Mononuclear cell (primary cell): ENCODE measurements around the gene CHCHD3. TPM values are rescaled to one million over a fixed set of nuclear protein-coding genes. Genes with fewer than 3 reads are reported as not detected.
"Not testable (repeated sequence)": the region's sequence is repeated elsewhere in the genome, so short reads cannot be mapped to it uniquely, and the experiment has no call there.

Experiments
- H3K27me3 ChIP-seq: 2 replicates; pipeline ENCODE4 v1.6.0; 2011; ENCODE audit warnings: low read length, control low read depth; ENCODE audit not compliant: insufficient read depth
- H3K4me1 ChIP-seq: 2 replicates; pipeline ENCODE4 v1.5.1; 2011; ENCODE audit warnings: mild to moderate bottlenecking, low read length, control low read depth; ENCODE audit not compliant: insufficient read depth
- H3K4me3 ChIP-seq: 2 replicates; pipeline ENCODE4 v1.5.1; 2011; ENCODE audit warnings: mild to moderate bottlenecking, low read length, moderate library complexity
- H3K9me3 ChIP-seq: 2 replicates; pipeline ENCODE4 v1.5.1; 2011; ENCODE audit warnings: low read depth, mild to moderate bottlenecking, control low read depth, low read length
- total RNA-seq: library from RNA; depleted of rRNA; stranded (reverse); fragments of >200 nt; gene quantifications from one replicate; pipeline ENCODE4 v1.2.3, GENCODE V29; 2012

The CHCHD3 gene
- total RNA-seq, 1 donor: 31.1 TPM

- H3K27me3 ChIP-seq: no peaks in the 10 kb centered on the region
- H3K9me3 ChIP-seq: no peaks in the 10 kb centered on the region
- H3K4me3 ChIP-seq: no peak overlapping the region
- H3K4me1 ChIP-seq: no peaks in the 10 kb centered on the region
Observed at GRCh38 chr7:132979524-132979923, 102.4 kb downstream of the CHCHD3 start.

GRCh38 chr7:132977234-132977633, 104.7 kb downstream of the CHCHD3 start:
- no peaks in the 10 kb centered on the region for H3K9me3 ChIP-seq
- H3K27me3 ChIP-seq: no peaks in the 10 kb centered on the region
- H3K4me1 ChIP-seq: no peaks in the 10 kb centered on the region
- H3K4me3 ChIP-seq: no peak overlapping the region

- no peaks in the 10 kb centered on the region for H3K27me3 ChIP-seq
- no peaks in the 10 kb centered on the region for H3K9me3 ChIP-seq
- H3K4me3 ChIP-seq: no peak overlapping the region
- no peaks in the 10 kb centered on the region for H3K4me1 ChIP-seq
Observed at GRCh38 chr7:132972745-132973144, 109.1 kb downstream of the CHCHD3 start.

- Histone ChIP-seq H3K4me1 (no peaks in the 10 kb centered on the region), H3K9me3 (no peaks in the 10 kb centered on the region), H3K4me3 (no peak overlapping the region)
Observed at GRCh38 chr7:132970257-132970656, 111.6 kb downstream of the CHCHD3 start.

GRCh38 chr7:132969520-132969919, 112.4 kb downstream of the CHCHD3 start:
- H3K9me3 ChIP-seq: no peaks in the 10 kb centered on the region
- no peaks in the 10 kb centered on the region for H3K4me1 ChIP-seq
- H3K4me3 ChIP-seq: no peak overlapping the region
- H3K27me3 ChIP-seq: no peaks in the 10 kb centered on the region

More at GRCh38 chr7:132970257-132970656, 111.6 kb downstream of the CHCHD3 start:
- H3K27me3 ChIP-seq: no peaks in the 10 kb centered on the region

GRCh38 chr7:132967470-132967848, 114.4 kb downstream of the CHCHD3 start:
- H3K4me3 ChIP-seq, H3K9me3 ChIP-seq, H3K4me1 ChIP-seq, H3K27me3 ChIP-seq: not testable (repeated sequence)

- Histone ChIP-seq H3K4me1 (no peaks in the 10 kb centered on the region), H3K9me3 (no peaks in the 10 kb centered on the region), H3K4me3 (no peak overlapping the region), H3K27me3 (no peaks in the 10 kb centered on the region)
Observed at GRCh38 chr7:132966754-132967469, 115.0 kb downstream of the CHCHD3 start.

GRCh38 chr7:132965951-132966350, 115.9 kb downstream of the CHCHD3 start:
- Histone ChIP-seq H3K4me1 (no peaks in the 10 kb centered on the region), H3K9me3 (no peaks in the 10 kb centered on the region), H3K4me3 (no peak overlapping the region), H3K27me3 (no peaks in the 10 kb centered on the region)

GRCh38 chr7:132964876-132965275, 117.0 kb downstream of the CHCHD3 start:
- Histone ChIP-seq H3K4me3 (no peak overlapping the region), H3K27me3 (no peaks in the 10 kb centered on the region), H3K4me1 (no peaks in the 10 kb centered on the region), H3K9me3 (no peaks in the 10 kb centered on the region)

- H3K4me3 ChIP-seq: no peak overlapping the region
- H3K9me3 ChIP-seq: no peaks in the 10 kb centered on the region
- no peaks in the 10 kb centered on the region for H3K27me3 ChIP-seq
- no peaks in the 10 kb centered on the region for H3K4me1 ChIP-seq
Observed at GRCh38 chr7:132959891-132960290, 122.0 kb downstream of the CHCHD3 start.

GRCh38 chr7:132956556-132956955, 125.3 kb downstream of the CHCHD3 start:
- no peaks in the 10 kb centered on the region for H3K27me3 ChIP-seq
- H3K4me1 ChIP-seq: no peaks in the 10 kb centered on the region
- H3K9me3 ChIP-seq: no peaks in the 10 kb centered on the region

GRCh38 chr7:132953468-132953867, 128.4 kb downstream of the CHCHD3 start:
- H3K9me3 ChIP-seq: no peaks in the 10 kb centered on the region
- no peaks in the 10 kb centered on the region for H3K4me1 ChIP-seq
- H3K4me3 ChIP-seq: no peak overlapping the region
- H3K27me3 ChIP-seq: no peaks in the 10 kb centered on the region

More at GRCh38 chr7:132956556-132956955, 125.3 kb downstream of the CHCHD3 start:
- H3K4me3 ChIP-seq: no peak overlapping the region

- no peak overlapping the region for H3K4me3 ChIP-seq
- no peaks in the 10 kb centered on the region for H3K27me3 ChIP-seq
- H3K9me3 ChIP-seq: no peaks in the 10 kb centered on the region
- no peaks in the 10 kb centered on the region for H3K4me1 ChIP-seq
Observed at GRCh38 chr7:132950725-132951124, 131.2 kb downstream of the CHCHD3 start.

- no peaks in the 10 kb centered on the region for H3K4me1 ChIP-seq
- no peaks in the 10 kb centered on the region for H3K27me3 ChIP-seq
Observed at GRCh38 chr7:132947011-132947410, 134.9 kb downstream of the CHCHD3 start.

GRCh38 chr7:132944774-132945173, 137.1 kb downstream of the CHCHD3 start:
- no peak overlapping the region for H3K4me3 ChIP-seq
- no peaks in the 10 kb centered on the region for H3K4me1 ChIP-seq
- H3K27me3 ChIP-seq: no peaks in the 10 kb centered on the region

More at GRCh38 chr7:132947011-132947410, 134.9 kb downstream of the CHCHD3 start:
- no peak overlapping the region for H3K4me3 ChIP-seq
- no peaks in the 10 kb centered on the region for H3K9me3 ChIP-seq

GRCh38 chr7:132943645-132944044, 138.2 kb downstream of the CHCHD3 start:
- Histone ChIP-seq H3K4me1 (no peaks in the 10 kb centered on the region), H3K9me3 (no peaks in the 10 kb centered on the region), H3K4me3 (no peak overlapping the region), H3K27me3 (no peaks in the 10 kb centered on the region)

More at GRCh38 chr7:132944774-132945173, 137.1 kb downstream of the CHCHD3 start:
- H3K9me3 ChIP-seq: no peaks in the 10 kb centered on the region
